ENCODE data around the gene CACNA2D2.

The CACNA2D2 gene

DNA sequence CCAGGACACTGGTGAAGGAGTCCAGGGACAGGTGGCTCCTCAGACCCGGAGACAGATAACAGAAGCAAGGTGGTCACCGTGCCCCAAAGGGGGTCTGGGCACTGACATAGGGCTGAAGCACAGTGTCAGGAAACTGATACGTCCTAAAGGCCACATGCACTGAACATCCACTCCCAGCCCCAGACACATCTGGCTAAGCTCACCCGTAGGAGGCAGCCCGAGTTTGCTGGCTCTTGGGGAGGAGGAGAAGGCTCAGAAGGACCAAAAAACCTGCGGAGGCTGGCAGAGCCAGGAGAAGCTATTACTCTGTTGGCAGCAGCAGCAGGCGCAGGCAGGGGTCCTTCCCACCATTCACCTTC is 1.2 kb downstream of the CACNA2D2 start:
- no peak for DNase-seq (ENCODE audit: low read depth, low spot score)

- no peak for DNase-seq (ENCODE audit: low read depth, low spot score)
These were observed 7.6 kb downstream of the CACNA2D2 start for GRCh38 chr3:50495609-50496423.

- DNase-seq (ENCODE audit: low read depth, low spot score): no peak
These were observed 9.3 kb downstream of the CACNA2D2 start for GRCh38 chr3:50494126-50494525.

DNA sequence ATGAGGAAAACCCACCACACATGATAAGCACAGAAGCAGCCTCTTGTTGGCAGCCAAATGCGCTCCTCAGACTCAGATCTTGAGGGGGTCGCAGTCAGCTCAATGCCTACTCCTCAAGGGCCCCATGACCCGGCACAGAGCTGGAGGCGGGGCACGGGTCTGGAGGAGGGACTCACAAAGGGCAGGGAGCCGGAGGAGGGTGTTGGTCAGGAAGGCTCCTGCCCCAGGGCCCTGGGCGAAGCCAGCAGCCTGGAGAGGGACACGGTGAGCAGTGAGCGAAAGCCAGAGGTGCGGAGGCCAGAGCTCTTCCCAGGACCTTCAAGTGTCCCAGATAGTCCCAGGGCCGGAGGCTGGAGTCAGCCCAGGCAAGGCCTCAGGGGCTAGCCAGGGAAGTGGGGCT is 9.8 kb downstream of the CACNA2D2 start:
- DNase-seq (ENCODE audit: low read depth, low spot score): no peak

DNA sequence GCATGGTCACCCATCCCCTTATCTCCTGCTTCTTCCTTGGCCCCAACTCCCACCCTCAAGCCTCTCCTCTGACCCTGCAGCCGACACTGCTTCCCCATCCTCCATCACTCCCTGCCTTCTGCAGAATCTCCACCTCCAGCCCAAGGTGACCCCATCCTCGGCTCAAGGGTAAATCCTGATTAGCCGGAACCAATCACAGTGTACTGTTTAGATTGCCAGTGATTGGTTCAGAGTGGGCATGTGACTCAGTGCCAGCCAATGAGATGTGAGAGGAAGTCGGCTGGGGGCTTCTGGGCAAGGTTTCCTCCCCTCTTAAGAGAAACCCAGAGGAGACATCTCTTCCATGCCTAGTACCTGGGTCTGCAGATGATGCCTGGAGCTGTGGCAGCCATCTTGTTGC is 10.3 kb downstream of the CACNA2D2 start:
- no peak for DNase-seq (ENCODE audit: low read depth, low spot score)

DNA sequence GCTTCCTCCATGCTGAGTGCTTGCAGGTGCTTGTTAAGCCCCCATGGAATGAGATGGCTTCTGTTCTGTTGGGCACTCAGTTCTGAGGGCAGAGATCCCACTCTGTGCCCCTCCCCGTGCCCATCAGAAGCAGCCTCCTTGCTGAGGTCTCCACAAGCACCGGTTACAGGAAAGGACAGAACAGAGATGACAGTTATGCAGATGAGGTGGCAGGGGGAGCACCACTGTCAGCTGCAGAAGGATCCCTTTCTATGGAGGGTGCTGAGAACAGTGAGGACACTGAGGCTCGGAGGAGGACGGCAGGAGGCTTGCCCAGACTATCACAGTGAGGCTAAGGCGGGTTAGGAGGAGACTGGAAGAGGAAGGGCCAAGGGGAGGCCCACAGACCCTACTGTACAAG is 12.4 kb downstream of the CACNA2D2 start:
- no peak for DNase-seq (ENCODE audit: low read depth, low spot score)

DNA sequence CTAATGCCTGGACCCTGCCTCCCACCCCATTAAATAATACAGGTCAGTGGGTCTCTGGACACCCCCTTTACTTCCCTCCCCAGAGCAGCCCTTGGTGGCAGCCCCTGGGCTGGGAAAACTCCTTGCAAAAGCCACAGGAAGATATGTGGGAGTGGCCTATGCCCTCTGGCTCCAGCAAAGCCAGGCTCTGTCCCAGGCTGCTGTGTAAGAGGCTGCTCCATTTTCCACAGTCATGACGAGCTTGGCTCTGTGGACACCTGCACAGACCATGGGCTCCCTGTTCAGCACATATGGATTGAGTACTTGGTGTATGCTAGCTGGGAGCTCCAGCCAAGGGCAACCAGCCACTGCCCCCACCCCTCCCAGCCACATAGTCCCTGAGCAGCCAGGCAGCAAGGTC is 13.0 kb downstream of the CACNA2D2 start:
- DNase-seq (ENCODE audit: low read depth, low spot score): no peak

DNA sequence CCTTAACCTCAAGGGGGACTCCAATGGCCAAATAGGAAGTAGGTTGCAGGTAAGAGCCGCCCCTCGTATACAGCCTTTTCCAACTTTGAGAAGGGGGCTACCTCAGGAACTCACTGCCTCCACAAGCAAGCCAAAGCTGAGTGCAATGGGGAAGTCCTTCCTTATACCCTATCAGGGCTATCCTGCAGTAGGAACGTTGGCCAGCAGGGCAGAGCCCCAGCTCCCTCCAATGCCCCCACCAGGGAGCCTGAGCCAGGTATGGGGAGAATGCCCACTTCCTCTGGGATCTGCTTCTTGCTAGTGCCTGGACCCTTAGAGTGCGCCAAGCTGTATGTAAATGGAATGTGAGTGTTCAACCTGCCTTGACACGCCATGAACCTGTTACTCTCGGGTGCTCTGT is 16.3 kb downstream of the CACNA2D2 start:
- DNase-seq (ENCODE audit: low read depth, low spot score): no peak

DNA sequence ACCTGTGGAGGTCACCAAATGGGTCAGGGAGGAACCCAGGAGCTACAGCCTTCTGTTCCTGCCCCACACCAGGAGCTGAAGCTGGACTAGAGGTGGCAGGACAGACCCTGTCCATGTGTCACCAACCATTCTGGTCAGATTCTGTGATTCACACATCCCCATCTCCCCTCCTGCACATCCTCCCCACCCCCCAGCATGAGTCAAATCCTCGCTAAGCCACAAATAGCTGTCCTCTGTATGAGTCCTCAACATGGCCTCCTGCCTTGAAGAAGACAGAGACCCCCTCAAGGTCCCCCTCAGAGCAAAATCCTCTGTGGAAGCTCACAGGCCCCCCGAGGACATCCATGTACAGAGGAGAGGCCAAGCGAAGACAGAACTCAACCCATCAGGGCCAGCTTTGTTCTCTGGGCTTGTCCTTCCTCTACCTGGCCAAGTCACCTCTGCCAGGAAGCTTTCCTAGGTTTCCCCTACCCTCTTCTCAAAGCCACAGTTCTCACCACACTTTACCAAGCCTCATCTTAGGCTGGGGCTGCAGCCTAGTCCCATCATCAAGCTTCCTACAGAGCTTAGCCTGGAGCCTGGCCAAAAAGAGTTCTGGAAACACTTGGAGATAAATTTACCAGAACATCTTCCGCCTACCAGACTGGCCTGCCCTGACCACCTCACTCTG is 17.1 kb downstream of the CACNA2D2 start:
- DNase-seq (ENCODE audit: low read depth, low spot score): no peak

GRCh38 chr3:50484722-50485121 is 18.7 kb downstream of the CACNA2D2 start:
- no peak for DNase-seq (ENCODE audit: low read depth, low spot score)

DNA sequence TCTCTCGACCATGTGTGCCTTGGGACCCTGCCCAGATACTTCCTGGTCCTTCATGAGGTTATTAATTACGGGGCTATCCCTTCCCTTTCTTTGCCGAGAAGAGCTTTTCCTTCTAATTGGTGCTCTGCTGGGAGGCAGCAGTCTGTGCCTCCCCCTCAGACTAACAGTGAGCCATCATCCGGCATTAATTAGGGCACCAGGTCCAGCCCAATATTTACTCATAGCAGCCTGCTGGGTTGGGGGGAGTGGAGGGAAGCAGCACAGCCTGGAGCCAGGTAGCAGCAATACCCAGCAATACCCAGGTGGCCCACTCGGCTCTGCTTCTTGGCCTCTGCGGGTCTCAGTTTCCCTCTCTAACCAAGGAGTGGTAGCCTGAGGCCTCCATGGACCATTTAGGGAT is 20.1 kb downstream of the CACNA2D2 start:
- no peak for DNase-seq (ENCODE audit: low read depth, low spot score)

DNA sequence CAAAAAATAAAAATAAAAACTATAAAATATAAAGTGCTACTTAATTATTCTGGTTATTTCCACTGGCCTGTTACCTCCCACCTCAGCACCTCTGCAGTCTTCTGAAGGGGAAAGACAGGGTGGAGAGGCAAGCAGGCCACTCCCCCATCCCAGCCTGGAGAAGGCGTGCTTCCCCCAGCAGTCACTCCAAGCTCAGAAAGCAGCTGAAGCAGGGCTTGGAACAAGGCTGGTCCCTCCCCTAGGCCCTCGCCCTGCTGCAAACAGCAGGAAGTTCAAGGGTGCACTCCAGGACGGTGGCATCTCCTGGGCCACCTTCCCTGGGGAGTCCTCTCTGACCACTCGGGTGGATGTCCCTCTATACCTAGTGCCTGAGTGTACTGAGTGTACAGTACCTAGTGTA is 21.4 kb downstream of the CACNA2D2 start:
- no peak for DNase-seq (ENCODE audit: low read depth, low spot score)

DNA sequence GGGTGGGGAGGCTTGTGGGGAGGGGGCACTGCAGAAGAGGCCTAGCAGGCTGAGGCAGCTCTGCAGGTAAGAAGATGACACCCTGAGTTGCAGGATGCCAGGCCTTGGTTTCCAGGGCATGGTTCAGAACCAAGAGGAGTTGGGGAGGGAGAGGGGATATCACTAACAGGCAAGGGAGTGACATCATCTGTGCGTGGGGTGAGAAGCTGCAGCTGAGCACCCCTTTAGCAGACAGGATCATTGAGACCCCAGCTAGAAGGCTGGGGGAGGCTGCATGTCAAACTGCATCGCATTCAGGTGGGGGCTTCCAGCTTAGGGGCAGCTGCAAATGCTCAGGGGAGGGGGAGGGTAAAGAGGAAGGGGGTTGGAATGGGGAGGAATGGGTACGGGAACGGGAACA is 23.0 kb downstream of the CACNA2D2 start:
- DNase-seq (ENCODE audit: low read depth, low spot score): no peak

DNA sequence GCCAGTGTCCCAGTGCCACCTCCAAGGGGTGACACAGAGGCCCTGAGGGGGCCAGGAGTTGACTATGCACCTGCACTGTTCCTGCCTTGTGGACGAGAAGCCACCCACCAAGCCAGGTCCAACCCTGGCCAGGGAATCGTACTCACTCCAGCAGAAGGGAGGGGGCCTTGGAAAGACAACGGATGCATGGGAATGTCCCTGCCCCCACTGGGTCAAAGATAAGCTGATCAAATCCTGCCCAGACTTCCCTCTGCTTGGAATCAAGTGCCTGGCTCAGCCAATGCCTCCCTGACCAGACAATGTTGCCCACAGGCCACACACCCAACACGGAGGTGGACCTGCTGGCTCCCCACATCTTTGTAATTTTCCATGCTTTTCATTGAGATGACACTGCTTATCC is 23.9 kb downstream of the CACNA2D2 start:
- DNase-seq (ENCODE audit: low read depth, low spot score): no peak

- no peak for DNase-seq (ENCODE audit: low read depth, low spot score)
These were observed 24.7 kb downstream of the CACNA2D2 start for GRCh38 chr3:50478671-50479260.

DNA sequence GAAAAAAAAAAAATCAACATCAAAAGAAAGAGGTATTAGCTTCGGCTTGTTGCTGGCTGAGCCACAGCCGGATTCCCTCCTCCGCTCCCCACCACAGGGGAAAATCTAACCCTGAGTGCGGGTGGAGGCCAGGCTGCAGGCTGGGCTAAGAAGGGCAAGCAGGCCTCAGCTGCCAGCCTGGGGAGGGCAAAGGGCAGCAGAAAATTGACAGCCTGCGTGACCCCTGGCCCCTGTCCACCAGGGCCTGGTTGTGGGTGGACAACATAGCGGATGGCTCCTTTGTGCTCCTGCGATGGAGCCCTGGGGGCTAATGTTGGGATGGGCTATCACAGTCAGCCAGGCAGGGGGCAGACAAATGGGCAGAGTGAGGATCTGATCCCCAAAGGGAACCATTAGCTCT is 25.4 kb downstream of the CACNA2D2 start:
- DNase-seq (ENCODE audit: low read depth, low spot score): no peak

DNA sequence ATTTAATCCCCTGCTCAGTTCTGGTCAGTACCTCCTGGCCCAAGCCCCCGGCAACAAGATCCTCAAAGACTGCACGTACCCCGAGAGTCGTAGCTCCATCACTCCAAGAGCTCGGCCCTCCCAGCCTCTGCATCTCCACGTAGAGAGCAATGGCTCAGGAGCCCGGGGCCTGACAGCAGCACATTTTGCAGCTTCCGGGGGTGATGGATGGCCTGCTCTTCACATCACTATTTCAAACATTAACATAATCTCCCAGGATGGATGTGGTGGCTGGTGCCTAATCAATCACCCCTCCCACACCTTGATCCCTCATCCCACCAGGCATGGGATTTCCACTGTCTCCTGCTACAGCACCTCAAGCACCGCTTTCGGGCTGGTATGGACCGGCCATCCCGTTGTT is 28.1 kb downstream of the CACNA2D2 start:
- DNase-seq (ENCODE audit: low read depth, low spot score): no peak

DNA sequence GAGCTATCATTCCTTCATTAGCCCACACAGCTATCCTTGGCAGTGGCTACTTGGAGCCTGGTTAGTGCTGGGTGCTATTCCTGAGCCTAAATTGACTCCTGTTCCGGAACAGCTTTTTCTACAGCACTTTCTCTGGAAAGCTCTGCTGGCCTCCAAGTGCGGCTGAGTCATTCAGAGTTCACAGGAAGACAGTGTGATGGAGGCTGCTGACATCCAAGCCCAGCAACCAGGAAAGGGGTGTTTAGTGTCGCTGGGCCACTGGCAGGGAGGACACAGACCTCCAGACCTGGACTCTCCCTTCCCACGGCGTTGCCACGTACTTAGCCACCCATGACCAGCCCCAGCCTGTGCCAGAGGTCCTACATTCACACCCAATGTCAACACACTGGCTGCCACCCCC is 28.7 kb downstream of the CACNA2D2 start:
- no peak for DNase-seq (ENCODE audit: low read depth, low spot score)

DNA sequence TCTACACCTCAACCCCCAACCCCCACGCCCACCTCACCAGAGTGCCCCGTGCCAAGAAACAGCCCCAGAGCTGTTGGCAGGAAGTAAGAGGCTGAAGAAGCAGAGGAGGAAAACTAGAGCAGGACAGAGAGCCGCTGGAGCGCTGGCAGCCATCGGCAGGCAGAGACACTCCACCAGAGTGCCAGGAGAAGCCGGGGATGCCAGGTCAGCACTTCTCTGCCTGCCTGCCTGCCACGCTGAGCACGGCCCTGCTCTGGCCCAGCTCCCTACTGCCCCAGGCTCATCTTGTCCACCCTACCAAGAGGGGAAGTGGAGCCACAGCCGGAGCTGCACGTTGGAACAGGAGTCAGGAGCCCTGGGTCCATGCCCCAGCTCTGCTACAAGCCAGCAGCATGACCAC is 29.7 kb downstream of the CACNA2D2 start:
- DNase-seq (ENCODE audit: low read depth, low spot score): no peak

DNA sequence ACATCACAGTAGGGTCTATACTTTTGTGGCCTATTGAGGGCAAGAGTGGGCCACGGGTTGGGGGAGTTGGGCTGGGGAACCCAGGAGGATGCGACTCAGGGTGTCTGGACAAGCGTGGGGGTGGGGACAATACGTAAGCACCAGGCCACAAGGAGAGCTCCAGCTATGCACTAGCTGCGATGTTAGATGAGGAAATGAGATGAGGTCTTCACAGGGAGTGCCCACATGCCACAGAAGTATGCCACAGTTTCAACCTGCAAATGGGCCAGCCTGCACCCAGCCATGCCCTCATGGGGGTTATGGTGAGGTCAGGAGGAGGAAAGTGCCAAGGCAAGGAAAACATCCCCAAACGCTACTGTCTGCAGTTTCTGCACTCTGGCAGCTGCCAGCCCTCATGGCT is 30.5 kb downstream of the CACNA2D2 start:
- no peak for DNase-seq (ENCODE audit: low read depth, low spot score)

GRCh38 chr3:50470658-50471057 is 32.8 kb downstream of the CACNA2D2 start:
- no peak for DNase-seq (ENCODE audit: low read depth, low spot score)

DNA sequence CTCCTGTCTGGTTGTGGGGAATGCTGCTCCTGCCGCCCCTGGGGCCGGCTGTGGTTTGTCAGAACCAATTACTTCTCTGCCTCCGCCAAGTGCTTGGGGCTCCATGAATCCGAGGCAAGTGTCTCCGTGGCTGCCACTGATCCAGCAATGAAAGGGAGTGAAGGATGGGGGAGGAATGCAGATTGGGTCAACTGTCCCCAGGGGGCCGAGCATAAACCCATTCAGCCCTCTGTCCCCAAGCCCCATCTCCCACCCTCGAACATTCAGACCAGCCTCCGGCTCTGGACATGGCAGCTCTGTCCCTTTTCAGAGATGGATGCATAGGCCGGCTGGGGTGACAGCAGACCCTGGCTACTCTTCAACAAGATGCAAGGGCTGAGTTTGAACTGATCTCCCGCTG is 35.5 kb downstream of the CACNA2D2 start:
- no peak for DNase-seq (ENCODE audit: low read depth, low spot score)

- no peak for DNase-seq (ENCODE audit: low read depth, low spot score)
These were observed 37.3 kb downstream of the CACNA2D2 start for GRCh38 chr3:50466177-50466576.

All from activated naive CD8-positive, alpha-beta T cell treated with anti-CD3 and anti-CD28 coated beads, Interleukin-2, amount 50 U/mL, for 16 hours (primary cell).